ENCODE results near the gene CPNE5.

CPNE5 gene

GRCh38 chr6:36757943-36758508 is 81.2 kb downstream of the CPNE5 start:
- TF ChIP-seq CTCF (IDR thresholded peaks at IDR 0.05): no peak
- Histone ChIP-seq H3K27ac (no peak overlapping the region), H3K4me3 (no peak overlapping the region)
- no peak for DNase-seq (ENCODE audit: low spot score)

GRCh38 chr6:36757206-36757605 is 82.0 kb downstream of the CPNE5 start:
- no peak for TF ChIP-seq CTCF (IDR thresholded peaks at IDR 0.05)
- Histone ChIP-seq H3K27ac (no peak overlapping the region), H3K4me3 (no peak overlapping the region)
- no peak for DNase-seq (ENCODE audit: low spot score)

GRCh38 chr6:36756786-36757185 is 82.5 kb downstream of the CPNE5 start:
- H3K27ac ChIP-seq: no peak overlapping the region

GRCh38 chr6:36755435-36756348 is 83.6 kb downstream of the CPNE5 start:
- TF ChIP-seq CTCF (IDR thresholded peaks at IDR 0.05): no peak
- H3K27ac ChIP-seq: no peak overlapping the region
- H3K4me3 ChIP-seq: no peak overlapping the region
- DNase-seq (ENCODE audit: low spot score): no peak

More at GRCh38 chr6:36756786-36757185, 82.5 kb downstream of the CPNE5 start:
- no peak for DNase-seq (ENCODE audit: low spot score)
- TF ChIP-seq CTCF (IDR thresholded peaks at IDR 0.05): no peak
- H3K4me3 ChIP-seq: no peak overlapping the region

- TF ChIP-seq CTCF (IDR thresholded peaks at IDR 0.05): no peak
- no peak overlapping the region for H3K4me3 ChIP-seq
Measured at GRCh38 chr6:36754582-36755434, 84.4 kb downstream of the CPNE5 start.

GRCh38 chr6:36753671-36754405 is 85.4 kb downstream of the CPNE5 start:
- H3K27ac ChIP-seq: no peak overlapping the region
- no peak for DNase-seq (ENCODE audit: low spot score)
- no peak overlapping the region for H3K4me3 ChIP-seq
- no peak for TF ChIP-seq CTCF (IDR thresholded peaks at IDR 0.05)

More at GRCh38 chr6:36754582-36755434, 84.4 kb downstream of the CPNE5 start:
- H3K27ac ChIP-seq: no peak overlapping the region
- DNase-seq (ENCODE audit: low spot score): no peak
